Middle frontal gyrus (tissue), 1 donor: ENCODE measurements around the gene DUSP1.

Experiments
- DNase-seq: peaks from one replicate; pipeline ENCODE4 v3.0.0-alpha.2; 2015; ENCODE audit warnings: low spot score; ENCODE audit errors: extremely low spot score

DUSP1 gene

DNA sequence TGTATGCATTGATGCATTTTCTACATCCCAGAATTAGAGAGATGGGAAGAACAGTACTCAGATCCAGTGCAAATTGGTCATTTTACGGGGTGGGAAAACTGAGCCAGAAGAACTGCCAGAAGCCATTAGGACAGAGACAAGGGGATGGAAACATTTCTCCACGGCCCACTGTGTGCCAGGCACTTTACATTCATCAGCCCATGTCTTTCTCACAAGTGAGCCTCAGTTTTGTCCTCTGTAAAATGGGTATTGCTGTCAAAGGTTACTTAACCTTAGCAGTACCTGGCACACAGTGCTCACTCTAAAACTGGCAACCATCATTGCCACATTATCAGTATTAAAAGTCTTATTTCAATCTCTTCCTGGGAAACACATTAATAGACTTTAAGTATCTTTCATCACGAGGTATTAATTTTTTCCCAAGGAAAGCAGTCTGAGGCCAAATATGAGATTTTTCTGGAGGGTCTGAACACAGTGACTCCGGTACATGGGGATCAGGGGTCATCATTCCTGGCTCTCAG, 5.2 kb downstream of the DUSP1 start:
- DNase-seq, result no peak

DNA sequence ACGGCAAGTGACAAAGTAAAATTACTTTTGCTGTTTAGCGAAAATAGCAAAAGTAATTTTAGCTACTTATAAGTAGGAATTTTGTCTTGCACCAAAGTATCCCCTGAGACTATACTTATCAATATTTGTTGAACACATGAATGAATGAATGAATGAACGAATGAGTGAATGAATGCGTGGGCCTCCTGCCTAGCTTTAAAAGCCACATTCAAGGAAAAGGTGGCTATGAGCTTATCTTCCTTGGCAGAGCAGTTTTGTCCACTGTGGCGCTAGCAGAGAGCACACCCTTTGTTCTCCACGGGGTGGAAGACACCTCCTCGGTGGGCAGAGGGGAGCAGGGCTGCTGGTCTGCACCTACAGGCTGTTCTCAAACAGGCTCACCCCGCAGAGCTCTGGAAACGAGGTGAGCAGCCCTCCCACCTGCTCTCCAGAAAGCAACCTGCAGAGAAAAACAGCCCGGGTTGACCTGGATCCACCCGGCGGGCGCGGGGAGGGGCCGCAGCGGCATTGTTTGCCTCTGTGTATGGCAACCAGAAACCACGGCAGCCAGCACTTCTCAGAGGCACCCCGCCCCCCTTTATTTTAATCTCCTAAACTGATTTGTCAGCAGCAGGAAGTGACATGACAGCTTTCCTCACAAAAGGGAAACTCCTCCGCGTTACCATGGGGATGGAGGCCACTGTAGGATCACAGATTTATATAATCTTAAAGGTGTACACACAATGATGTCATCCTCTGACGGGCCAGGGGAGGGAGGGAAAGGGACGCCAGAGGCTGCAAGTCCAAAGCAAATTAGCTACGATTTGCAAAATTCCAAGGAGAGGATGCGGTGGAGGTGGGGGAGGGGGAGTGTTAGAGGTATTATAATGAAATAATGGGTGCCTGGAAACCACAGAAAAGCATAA, 5.9 kb downstream of the DUSP1 start:
- DNase-seq, result peak; percentile 90

DNA sequence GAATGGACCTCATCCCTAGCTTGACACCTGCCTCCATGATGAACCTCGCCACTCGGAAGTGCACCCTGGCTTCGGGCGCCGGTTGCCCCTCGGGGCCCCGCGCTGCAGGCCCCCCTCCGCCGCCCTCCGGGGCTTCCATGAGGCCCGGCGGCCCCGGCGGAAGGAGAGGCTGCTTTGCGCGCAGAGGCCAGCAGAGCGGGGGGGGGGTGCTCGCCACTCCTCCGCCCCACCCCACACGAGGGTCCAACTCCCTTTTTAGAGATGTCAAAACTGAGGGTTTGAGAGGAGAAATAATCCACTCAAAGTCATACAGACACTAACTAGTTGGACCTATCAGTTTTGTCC, 7.9 kb downstream of the DUSP1 start:
- DNase-seq, result no peak

DNA sequence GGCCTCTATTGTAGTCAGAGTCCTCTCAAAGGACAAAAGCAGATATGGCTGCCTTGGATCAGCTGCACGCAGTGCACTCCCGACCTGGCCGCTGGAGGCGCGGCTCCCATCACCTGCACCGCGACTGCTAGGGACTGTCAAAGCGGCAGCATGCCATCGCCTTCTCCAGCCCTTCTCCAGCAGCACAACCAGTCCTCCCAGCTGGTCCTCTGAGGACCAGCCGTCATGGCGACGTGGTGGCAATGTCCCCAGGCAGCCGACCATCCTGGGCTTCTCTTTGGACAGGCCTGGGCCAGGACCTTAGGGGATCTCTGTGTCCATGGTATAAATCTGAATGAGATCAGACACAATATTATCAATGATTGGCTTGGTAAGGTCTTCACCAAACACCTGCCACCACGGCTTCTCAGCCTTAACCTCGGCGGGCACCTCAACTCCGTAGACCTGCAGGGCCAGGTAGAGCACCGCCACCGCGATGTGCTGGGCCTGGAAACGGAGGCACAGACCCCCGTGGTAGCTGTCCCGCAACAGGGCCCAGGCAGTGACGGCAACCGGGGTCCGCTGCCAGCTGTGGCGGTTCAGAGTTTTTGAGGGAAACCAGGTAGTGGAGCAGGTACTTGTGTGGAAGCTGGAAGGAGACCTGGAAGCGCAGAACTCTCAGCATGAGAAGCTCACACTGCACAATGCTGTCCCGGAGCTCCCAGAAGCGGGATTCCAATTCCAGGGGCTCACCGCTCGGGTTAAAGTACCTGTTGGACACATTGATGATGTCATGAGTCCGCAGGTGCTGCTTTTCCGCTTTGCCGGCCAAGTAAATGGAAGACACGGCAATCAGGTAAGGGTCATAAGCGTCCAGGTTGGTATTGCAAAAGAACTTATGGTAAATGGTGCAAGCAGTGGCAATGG, 8.5 kb downstream of the DUSP1 start:
- no peak for DNase-seq

DNA sequence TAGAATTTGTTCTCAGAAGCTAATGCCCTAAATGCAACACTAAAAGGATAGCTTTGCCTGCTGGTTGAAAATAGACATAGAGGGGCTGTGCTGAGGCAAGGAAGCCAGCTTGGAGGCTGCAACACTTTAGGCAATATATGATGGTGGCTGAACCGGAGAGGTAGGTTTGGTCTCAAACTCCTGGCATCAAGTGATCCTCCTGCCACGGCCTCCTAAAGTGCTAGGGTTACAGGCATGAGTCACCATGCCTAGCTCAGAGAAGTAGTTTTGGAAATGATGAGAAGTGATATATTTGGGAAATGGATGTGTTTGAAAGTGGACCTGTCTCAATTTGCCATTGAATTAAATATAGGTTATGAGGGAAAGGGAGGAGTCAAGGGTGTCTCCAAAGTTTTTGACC, 10.0 kb downstream of the DUSP1 start:
- DNase-seq, result no peak

DNA sequence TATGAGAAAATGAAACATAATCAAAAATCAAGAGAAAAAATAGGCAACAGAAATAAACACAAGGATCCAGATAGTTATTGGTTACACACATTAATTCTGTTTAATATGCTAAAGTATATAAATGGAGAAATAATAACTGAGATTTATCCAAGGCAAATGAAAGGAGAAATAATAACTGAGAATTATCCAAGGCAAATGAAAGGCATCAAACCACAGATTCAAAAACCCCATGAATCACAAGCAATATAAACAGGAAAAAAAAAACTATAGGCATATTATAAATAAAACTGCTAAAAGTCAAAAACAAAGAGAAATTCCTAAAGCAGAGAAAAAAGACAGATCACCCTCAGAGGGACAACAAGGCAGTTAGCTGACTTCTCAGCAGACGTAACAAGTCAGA, 10.9 kb downstream of the DUSP1 start:
- DNase-seq, result no peak

DNA sequence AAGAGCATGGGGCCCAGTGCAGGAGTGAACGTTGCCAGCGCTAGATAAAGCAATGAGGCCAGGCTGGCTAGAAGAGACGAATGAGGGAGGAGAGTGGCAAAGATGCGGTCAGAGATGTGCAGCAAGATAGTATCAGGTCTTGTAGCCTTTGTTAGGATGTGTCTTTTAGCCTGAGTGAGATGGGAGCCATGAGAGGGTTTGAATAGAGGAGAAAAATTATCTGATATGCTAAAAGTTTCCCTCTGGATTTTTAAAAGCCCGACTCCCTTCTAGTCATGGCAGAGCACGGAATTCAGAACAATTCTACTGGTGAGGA, 12.2 kb downstream of the DUSP1 start:
- DNase-seq, result no peak

DNA sequence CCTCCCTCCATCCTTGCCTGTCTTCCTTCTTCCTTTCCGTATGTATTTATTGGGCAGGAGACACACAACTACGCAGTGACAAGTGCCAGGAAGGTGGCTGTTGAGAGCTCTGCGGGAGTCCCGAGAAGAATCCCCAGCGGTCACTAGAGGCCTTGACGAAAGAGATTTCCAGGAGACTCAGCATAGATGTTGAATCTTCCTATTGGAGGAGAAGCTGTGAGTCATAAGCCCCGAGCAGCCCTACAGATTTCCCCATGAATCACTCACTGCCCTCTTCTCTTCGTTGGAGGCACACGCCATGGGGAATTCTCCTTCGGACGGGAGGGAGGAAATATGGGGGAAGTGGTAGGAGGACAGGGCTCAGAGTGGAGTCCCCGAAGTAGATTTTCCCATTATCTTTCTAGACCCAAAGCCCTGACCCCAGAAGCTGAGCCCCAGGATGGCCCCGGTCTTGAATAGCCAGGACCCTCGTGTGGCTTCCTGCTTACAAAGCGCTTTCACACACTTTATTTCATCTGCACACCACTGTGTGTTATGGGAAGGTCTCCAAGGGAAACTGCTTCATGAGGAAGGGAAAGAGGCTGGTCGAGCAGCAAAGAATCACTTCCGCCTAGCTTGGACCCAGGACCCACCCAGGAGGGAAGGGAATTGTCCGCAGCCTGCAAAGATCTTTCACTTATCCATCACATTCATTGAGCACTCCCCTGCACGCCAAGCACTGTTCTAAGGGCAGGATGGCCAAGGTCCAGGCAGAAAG, 12.7 kb downstream of the DUSP1 start:
- DNase-seq, result no peak

DNA sequence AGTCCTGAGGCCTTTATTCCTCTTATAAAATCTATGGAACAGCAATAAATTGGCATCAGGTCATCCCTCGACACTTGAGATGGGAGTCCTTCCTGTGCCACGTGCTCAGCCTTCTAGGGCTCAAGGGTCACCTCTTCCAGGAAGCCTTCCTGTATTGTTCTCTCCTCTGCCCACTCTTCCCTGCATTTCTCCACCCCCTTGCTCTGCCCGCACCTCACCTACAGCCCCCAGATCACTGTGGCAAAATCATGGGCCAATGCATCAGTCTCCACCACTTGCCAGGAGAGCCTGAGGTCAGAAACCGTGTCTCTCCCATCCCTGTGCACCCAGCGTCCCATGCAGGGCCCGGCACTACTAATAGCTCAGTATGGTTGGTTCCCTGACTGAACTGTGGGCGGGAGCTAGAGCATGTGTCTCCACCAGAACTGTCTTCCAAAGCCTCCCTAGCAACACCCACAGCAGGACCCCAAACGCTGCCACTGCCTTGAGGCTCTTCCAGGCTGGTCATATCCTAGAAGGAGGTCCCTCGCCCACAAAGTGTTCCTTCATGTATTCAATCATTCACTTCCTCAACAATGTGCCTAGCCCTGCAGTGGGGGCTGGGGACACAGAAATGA, 13.5 kb downstream of the DUSP1 start:
- DNase-seq, result no peak

DNA sequence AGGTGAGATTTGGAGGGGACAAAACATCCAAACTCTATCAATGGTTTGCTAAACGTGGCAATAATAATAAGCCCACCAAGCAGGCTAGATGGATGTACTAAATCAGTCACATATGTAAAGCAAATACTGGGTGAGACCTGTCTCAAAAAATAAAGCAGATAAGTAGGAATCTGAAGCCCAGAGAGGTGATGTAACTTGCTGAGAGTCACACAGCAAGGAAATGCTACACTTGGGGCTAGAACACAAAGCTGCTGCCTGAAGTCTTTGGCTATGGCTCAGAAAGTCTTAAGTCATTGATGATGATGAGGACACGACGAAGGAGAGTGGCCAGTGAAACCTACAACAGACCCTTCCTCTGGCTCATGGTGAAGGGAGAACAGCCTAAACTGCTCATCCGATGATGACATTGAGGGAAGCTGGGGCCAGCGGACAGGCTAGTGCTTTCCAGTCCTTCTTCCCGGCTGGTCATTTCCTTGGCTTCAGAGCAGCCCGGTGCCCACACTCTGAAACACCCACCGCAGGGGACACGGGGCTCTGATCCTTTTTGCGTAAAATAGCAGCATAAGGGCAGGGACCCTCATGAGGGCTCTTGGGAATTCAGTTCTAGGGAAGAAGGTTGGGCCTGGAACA, 14.1 kb downstream of the DUSP1 start:
- DNase-seq, result no peak

DNA sequence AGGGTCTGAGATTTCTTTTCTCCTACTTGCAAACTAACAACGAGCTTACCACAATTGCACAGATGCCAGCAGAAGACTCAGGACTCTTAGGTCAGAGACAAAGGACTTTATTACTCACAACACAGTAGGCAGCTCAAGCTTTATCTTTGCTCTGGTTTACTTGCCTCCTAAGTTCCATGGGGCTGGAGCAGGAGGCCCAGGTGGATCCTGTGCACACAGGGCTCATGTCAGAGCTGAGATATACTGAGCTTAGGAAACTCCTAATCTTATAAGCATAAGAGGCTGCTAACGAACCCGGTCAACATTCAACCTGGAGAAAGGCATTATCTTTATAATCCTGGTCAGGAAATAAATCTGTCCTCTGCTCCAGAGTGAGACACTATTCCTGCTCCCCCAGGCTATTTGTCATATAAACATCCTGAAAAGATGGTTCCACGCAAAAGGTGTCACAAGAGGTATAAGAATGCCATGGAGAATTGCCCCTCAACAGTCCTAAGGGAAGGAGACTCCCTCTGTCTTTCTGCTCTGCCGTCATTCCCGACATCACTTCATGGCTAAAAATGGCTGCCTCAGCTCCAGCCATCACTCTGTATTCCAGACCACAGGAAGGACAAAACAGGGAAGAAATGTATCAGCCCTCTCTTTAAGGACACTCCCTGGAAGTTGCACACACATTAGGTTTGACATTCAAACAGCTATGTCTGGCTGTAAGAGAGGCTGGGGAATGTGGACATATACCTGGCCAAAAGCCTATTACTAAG, 16.2 kb downstream of the DUSP1 start:
- no peak for DNase-seq

DNA sequence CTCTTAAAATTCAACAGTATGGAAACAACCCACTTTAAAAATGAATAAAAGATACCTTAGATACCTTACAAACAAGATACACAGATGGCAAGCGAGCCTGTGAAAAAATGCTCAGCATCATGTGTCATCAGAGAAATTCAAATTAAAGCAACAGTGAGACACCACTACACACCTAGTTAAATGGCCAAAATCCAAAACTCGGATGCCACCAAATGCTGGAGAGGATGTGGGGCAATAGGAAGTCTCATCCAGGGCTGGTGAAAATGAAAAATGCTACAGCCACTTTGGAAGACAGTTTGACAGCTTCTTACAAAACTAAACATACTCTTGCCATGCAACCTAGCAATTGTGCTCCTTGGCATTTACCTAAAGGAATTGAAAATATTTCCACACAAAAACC, 17.9 kb downstream of the DUSP1 start:
- DNase-seq, result no peak

DNA sequence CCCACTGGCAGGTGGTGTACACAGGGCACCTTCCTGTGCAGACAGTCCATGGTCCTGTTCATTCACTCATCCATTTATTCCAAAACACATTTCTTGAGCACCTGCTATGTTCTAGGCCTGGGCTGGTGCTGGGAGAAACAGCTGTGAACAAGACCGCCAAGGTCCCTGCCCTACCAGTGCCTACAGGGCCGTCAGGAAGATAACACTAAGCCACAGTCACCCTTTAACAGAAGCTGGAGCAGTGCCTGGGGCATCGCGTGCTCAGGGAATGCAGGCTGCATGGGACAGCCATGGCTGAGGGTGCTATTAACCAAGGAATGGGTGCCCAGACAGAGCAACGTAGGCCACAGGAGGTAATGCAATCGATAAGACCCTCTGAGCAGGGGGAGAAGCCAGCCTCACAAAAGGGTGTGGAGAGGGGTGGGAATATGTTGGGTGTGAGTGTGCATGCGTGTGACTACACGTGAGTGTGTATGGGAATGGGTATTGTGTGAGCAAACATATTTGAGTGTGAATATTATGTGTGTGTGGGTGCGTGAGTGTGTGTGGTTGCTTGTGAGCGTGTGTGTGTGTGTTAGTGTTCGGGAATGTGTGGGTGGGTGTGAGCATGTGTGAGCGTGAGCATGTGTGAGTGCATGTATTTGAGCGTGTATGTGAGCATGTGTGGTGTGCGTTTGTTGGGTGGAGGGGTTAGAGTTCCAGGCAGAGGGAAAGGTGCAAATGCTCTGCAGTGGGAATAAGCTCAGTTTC, 19.1 kb downstream of the DUSP1 start:
- no peak for DNase-seq

DNA sequence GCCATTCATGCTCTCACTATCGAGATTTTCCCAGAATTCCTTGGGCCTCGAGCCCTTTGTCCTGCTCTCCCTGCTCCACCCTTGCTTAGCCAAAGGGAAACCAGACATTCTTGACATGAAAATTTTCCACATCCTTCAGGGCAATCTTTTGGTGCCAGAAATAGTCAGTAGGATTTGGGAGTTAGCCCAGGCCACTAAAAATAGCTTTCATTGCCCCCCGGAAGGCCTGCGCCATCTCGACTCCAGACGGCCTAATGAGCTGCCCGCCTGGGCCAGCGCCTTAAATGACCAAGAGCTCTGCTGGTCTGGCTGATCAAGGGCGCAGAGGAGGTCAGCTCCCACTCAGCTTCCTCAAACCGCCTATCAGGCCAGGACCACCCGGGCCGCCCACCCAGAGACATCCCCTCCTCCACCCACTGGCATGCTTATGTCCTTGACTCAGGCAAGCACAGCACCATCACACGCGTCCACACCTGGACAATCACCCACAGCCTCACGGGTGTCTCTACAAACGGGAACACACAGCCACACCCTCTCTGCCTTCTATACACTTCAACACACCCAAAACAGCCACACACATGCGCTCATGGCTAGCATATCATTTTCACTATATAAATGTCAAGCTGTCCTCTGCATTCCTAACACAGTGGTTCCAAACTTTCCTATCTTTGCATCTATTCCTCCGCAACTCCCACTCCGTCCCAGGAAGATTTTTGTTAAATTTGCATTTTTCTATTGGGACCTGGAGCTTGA, 20.9 kb downstream of the DUSP1 start:
- DNase-seq, result no peak

DNA sequence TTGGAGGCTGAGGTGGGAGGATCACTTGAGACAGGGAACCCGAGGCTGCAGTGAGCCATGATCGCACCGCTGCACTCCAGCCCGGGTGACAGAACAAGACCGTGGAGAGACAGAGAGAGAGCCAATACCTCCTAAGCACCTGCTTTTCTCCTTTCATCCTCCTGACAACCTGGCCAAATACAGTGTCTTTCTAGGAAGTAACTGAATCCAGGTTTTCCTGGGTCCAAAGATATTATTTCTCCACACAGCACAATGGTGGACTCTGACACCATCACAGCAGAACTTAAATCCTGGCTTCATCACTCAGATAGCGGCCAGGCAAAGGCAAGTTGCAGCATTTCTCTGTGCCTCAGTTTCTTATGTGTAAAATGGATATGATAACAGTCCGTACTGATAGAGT, 21.9 kb downstream of the DUSP1 start:
- DNase-seq, result no peak

DNA sequence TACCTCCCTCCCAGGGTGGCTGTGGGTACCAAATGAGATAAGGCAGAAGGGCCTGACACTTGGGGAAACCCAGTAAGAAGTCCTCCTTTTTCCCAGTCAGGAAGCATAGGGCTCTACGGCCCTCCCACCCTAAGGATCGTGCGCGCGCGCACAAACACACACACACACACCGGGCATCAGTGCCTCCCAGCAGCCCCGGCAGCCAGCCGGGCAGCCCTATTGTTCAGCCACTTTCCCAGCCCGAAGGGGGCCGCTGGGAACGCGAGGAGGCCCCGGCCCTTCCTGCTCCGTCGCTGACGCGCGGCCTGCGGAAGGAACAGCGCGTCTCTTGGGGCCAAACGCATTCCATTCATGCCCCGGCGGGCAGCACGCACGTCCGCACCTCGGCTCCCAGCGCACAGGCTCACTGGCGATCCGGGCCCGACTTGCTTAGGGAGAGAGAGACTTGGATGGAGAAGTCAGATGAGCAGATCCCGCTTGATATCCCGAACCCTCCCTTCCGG, 22.6 kb downstream of the DUSP1 start:
- no peak for DNase-seq

DNA sequence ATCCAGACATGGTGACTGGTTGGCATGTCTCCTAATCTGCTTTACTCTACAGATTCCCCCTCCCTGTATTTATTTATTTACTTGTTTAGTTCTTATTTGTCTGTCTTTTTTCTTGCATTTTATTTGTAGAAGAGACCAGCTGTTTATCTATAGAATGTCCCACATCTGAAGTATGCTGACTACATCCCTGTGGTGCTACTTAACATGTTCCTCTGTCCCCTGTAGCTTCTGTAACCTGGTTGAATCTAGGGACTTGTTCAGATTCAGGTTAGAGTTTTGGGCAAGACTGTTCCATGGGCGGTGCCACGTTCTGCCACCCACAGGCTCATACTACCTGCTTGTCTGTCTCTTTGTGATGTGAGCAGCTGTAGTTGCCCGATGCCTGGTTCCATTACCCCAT, 23.5 kb downstream of the DUSP1 start:
- DNase-seq, result no peak

DNA sequence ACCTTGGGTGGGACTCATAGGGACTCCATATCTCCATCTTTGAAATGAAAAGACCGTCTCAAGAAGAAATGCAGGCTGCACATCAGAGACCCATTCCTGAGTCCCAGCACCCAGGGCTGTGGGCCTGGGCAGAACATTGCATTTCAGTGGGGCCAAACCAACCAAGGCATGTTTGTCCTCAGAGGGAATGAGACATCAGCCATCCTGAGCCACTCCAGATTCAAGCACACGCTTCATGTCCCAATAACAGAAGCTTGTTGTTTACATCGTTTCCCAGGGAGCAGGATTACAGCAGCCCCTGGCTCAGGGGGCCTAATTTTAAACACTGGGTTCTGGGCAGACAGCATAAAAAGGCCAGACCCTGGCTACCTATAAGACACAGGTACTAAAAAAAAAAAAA, 24.3 kb downstream of the DUSP1 start:
- DNase-seq, result no peak
